Measurements from ENCODE around the gene CD59.

GRCh38 chr11:33698921-33699320, 37.3 kb downstream of the CD59 start:
- no peak for TF ChIP-seq EZH2 (IDR thresholded peaks at IDR 0.05; ENCODE audit: borderline replicate concordance)
- no peak for TF ChIP-seq CTCF (IDR thresholded peaks at IDR 0.05; ENCODE audit: poor library complexity)
